ENCODE results near the gene ORC5. TPM values are rescaled to one million over a fixed set of nuclear protein-coding genes. Genes with fewer than 3 reads are reported as not detected.
A peak's percentile ranks its signal among the peaks of the same experiment; 100 is the strongest.

The ORC5 gene
- total RNA-seq: 10 to 100 TPM in 5 of 6 donors, 1 to 10 TPM in 1; 4.9 to 22.0 (median 13.8) TPM

DNA sequence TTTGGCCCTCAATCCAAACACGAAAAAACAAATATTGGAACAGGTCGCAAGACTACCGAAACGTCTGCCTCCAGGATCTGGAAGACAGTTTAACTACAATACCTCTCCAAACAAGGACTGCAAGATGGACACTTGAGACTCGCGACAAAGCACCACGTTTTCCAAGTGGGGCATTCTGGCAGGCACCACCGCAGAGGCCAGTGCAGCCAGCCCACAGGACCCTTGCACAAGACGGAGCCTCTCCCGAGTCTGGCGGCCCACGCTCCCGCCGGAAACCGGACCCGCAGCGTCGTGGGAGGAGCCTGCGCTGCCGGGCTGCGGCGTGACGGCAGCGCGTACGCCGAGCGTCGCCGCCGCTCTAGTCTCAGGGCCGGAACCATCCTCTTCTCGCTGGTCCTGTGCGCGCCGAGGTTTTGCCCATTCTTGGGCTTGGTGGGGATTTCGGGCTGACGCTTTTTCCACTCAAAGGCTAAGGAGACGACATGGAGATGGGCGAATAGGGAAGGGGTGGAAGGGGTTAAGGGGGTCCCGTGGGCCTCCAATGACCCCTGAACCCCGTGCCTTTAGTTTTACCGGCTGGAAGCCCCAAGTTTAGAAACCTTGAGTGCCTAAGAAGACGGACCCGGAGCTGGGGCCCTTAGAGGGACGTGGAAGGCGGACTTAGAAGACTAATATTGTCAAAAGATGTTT is at the start of gene ORC5:
Gene ORC5 (minus strand): TSS at position 283 of the 690 bp plus-strand sequence. CDS start 109 bp downstream, at position 174.
- peak within 1 kb of the TSS; percentile 54 to 94 (median 78) for H3K4me3 ChIP-seq
- WGBS, 2 donors: 0% methylated on average over 18 to 46 of the region's 47 CpGs
- H3K27ac ChIP-seq: peak within 1 kb of the TSS; percentile 75 to 86 (median 83)
- peak; percentile 70 to 96 for DNase-seq
- H3K27me3 ChIP-seq: no peaks in the 10 kb centered on the region
- ATAC-seq (ENCODE audit: low FRiP score in 2 of 2): peak; percentile 98 to 100
- peaks cover 14 to 18% (median 16%) of the 10 kb centered on the region in 4 donors for H3K4me1 ChIP-seq
- H3K36me3 ChIP-seq: peaks cover 0 to 12% (median 5%) of the 10 kb centered on the region in 4 donors
- no peaks in the 10 kb centered on the region for H3K9me3 ChIP-seq
- TF ChIP-seq, protein P1, sequence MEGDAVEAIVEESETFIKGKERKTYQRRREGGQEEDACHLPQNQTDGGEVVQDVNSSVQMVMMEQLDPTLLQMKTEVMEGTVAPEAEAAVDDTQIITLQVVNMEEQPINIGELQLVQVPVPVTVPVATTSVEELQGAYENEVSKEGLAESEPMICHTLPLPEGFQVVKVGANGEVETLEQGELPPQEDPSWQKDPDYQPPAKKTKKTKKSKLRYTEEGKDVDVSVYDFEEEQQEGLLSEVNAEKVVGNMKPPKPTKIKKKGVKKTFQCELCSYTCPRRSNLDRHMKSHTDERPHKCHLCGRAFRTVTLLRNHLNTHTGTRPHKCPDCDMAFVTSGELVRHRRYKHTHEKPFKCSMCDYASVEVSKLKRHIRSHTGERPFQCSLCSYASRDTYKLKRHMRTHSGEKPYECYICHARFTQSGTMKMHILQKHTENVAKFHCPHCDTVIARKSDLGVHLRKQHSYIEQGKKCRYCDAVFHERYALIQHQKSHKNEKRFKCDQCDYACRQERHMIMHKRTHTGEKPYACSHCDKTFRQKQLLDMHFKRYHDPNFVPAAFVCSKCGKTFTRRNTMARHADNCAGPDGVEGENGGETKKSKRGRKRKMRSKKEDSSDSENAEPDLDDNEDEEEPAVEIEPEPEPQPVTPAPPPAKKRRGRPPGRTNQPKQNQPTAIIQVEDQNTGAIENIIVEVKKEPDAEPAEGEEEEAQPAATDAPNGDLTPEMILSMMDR (IDR thresholded peaks at IDR 0.05): peak in 1 of 6 experiments; percentile 11
- no peak for TF ChIP-seq EP300 (IDR thresholded peaks at IDR 0.05)
- peak in 3 of 4 donors; percentile 49 to 85 (median 59) for TF ChIP-seq POLR2A (IDR thresholded peaks at IDR 0.05)
- peak; percentile 83 to 85 for TF ChIP-seq POLR2AphosphoS5 (IDR thresholded peaks at IDR 0.05)

DNA sequence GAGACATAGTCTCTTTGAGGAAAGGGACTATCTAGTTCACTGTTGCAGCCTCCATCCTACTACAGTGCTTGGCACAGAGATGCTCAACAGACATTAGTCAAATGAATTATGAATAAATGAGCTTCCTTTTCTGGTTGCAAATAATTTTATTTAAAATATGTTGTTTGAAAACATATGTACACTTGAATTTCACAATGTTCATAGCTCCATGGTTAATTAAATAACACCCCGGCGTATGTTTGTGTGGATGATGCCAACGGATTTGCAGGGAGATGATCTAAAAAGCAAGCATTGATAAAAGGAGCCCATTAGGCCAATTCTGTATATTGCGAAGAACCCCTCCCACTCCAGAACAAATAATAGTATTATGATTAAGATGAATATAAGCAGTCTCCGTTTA is 47.8 kb upstream of the ORC5 start:
- Histone ChIP-seq H3K9me3 (no peaks in the 10 kb centered on the region), H3K4me1 (no peaks in the 10 kb centered on the region), H3K27ac (no peak overlapping the region), H3K36me3 (no peaks in the 10 kb centered on the region), H3K4me3 (no peak overlapping the region), H3K27me3 (no peaks in the 10 kb centered on the region)
- TF ChIP-seq POLR2AphosphoS5 (IDR thresholded peaks at IDR 0.05) (no peak), POLR2A (IDR thresholded peaks at IDR 0.05) (no peak), EP300 (IDR thresholded peaks at IDR 0.05) (no peak)
- TF ChIP-seq, protein P1 (IDR thresholded peaks at IDR 0.05): no peak
- no peak for ATAC-seq (ENCODE audit: low FRiP score in 2 of 2)
- no peak for DNase-seq
- WGBS, 2 donors: 76 to 83% methylated on average over 5 of the region's 5 CpGs

DNA sequence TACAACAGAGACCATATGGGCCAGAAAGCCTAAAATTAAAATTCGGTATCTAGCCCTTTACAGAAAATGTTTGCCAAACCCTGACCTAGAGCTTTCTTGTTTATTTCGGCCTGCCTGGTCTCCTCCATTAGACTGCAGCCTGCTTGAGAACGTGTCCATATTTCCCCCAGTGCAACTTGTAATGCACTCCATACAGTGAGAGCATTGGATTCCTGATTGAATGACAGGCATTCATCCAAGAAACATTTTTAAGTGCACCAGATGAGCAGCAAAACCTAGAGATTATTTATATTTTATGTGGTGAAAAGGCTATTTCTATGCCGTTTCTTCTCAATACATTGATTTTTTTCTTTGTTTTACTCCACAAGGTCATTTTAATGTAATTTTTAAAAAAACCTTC is 47.4 kb upstream of the ORC5 start:
- no peaks in the 10 kb centered on the region for H3K4me1 ChIP-seq
- ATAC-seq (ENCODE audit: low FRiP score in 2 of 2) (no peak), DNase-seq (no peak)
- 78 to 88% methylated on average over 4 of the region's 4 CpGs for WGBS, 2 donors
- H3K4me3 ChIP-seq: no peak overlapping the region
- no peak overlapping the region for H3K27ac ChIP-seq
- no peaks in the 10 kb centered on the region for H3K27me3 ChIP-seq
- no peak for TF ChIP-seq POLR2AphosphoS5 (IDR thresholded peaks at IDR 0.05)
- TF ChIP-seq EP300 (IDR thresholded peaks at IDR 0.05): no peak
- TF ChIP-seq POLR2A (IDR thresholded peaks at IDR 0.05): no peak
- TF ChIP-seq, protein P1 (IDR thresholded peaks at IDR 0.05): no peak
- H3K36me3 ChIP-seq: no peaks in the 10 kb centered on the region
- no peaks in the 10 kb centered on the region for H3K9me3 ChIP-seq

DNA sequence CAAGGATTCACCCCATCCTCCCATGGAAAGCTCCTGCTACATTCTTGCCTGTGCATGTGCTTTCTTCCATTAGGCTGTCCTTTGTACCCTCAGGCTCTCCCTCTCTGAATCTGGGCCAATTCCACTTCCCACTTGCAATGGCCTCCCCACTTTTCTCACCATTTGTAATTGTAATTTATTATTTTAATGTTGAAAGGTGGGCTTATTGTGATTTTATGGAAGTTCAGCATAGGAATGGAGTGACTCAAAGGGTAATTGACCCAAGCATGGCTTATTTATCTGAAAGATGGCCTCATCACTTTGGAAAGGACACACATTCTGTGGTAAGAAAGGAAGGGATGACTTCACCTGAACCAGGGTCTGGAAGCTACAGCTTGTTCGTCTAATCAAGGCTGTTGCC is 46.9 kb upstream of the ORC5 start:
- no peak overlapping the region for H3K4me3 ChIP-seq
- H3K36me3 ChIP-seq: no peaks in the 10 kb centered on the region
- 78 to 90% methylated on average over 1 of the region's 1 CpG for WGBS, 2 donors
- TF ChIP-seq POLR2A (IDR thresholded peaks at IDR 0.05) (no peak), POLR2AphosphoS5 (IDR thresholded peaks at IDR 0.05) (no peak), EP300 (IDR thresholded peaks at IDR 0.05) (no peak)
- TF ChIP-seq, protein P1 (IDR thresholded peaks at IDR 0.05): no peak
- H3K9me3 ChIP-seq: no peaks in the 10 kb centered on the region
- no peak overlapping the region for H3K27ac ChIP-seq
- no peaks in the 10 kb centered on the region for H3K4me1 ChIP-seq
- ATAC-seq (ENCODE audit: low FRiP score in 2 of 2) (no peak), DNase-seq (no peak)
- H3K27me3 ChIP-seq: no peaks in the 10 kb centered on the region
